LoVo (cell line): ENCODE measurements around the gene FAM161A.

Experiments
- DNase-seq: peaks from one replicate; pipeline ENCODE4 v3.0.0-alpha.2; 2016; ENCODE audit warnings: low spot score

FAM161A gene

GRCh38 chr2:61784643-61785042 lies 69.2 kb downstream of the FAM161A start:
- DNase-seq, result no peak

- DNase-seq, result no peak
Measured at GRCh38 chr2:61775956-61776570, 77.8 kb downstream of the FAM161A start.
